ENCODE data around the gene STN1.

Gene STN1

DNA sequence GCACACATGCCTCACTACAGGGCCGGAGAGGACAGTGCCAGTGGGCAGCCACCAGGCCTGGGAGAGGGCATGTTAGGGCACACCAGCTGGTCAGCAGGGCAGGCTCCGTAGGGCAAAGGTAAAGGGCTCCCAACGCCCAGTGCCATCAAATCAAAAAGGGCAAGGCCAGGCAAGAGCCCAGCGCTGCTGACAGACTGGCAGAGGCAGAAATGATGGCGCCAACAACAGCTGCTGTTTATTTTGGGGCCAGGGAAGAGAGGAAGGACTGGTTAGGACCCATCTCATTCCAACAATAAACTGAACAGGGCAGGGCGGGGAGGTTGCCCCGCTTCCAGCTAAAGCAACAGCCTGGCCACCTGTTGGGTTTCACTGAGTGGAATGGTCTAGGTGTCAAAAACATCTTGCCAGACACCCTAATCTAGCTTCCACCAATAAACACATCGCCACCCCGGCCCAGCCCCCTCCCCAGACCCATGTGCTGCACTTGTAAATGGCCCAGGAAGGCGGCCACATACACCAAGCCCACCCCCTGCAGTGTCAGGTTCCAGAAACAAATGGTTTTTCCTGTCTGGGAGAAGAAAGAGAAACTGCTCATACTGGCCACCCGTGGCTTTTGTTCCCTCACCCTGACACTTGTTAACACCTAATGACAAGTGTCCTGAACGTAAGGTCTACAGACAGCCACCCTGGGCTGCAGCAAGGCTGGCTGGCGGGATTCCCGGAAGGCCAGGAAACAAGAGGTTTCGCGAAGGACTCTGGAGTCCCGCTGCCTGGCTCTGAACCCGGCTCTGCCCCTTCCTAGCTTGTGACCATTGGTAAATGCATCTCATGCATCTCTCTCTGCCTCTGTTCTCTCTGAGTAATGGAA is 77.9 kb downstream of the STN1 start:
- DNase-seq, result no peak

DNA sequence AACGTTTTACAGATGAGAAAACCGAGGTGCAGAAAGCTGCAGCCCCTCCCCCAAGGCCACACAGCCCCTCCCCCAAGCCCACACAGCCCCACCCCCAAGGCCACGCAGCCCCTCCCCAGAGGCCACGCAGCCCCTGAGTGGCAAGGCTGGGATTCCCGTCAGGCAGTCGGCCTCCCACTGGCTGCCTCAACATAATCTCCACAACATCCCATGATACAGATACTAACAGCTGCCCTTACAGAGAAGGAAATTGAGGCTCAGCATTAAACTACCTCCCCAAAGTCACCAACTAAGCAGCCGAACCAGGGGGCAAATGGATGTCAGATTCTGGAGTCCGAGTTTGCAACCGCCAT is 78.5 kb downstream of the STN1 start:
- no peak for DNase-seq

DNA sequence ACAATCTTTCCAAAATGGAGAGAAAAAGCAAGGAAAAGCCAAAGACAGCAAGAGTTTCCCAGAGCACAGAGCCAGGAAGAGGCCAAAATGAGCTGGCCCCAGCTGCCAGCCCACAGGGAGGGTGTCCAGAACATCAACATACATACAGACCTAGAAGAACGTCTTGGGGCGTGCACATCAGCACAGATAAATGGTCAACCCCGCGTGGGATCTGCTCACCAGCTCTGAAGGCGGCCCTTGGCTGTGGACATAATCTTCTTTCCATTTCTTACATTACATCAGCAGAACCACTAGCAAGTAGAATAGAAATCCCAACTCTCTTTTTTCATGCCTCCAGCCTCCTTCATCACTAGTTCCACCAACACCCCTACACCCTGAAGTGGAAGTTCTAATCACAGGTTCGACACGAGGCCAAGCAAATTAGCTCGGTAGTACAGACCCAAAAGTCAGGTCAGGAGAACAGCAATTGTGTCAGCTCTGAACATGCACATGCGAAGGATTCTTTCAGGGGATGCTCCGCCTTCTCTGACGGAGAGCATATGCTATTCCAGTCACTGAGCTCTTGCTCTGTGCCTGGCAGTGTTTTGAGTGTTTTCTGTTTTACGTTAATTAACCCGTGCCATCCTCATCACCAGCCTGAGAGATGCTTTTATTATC is 79.0 kb downstream of the STN1 start:
- no peak for DNase-seq

DNA sequence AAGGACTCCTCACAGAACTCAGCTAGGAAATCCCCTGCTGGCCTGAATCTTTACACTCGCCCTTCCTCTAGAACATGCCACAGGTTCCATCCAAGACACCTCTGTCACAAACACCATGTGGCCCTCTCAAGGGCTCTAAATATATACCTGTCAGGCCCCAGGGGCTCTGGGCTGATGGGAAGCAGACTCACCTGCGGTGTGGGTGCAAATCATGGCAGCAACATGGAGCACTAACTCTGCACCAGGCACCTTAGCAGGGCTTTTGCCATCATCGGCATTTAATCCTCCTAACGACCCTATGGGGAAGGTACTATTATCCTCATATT is 80.0 kb downstream of the STN1 start:
- DNase-seq, result no peak

DNA sequence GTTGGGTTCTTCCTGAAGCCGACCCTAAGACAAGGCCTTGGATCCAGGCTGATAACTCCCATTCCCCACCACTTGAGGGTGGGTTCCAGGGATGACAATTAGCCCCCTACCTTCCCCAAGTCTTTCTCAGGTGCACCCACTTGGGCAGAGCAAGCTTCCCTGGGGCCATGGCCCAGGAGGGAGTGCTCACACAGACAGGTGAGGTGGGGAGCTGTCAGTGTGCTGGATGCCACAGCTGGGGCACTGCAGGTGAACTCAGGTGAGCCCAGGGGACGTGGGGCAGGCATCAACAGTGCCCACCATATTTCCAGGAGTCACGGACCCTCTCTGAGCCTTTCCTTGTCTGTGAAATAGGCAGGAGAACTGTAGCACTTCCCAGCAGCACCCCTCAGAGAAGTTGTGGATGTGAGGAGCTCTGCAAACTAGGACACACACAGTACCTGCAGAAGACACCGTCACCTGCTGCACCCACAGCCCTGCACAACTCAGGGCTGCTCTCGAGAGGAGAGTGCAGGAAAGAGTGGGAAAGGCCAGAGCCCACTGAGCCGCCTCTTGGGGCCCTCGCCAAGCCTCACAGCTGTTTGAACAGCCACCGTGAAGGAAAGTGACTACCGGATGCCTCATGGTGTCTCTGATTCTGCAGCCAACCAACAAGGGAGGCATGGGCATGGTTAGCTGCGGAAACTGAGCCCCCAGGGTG is 80.5 kb downstream of the STN1 start:
- DNase-seq, result no peak

DNA sequence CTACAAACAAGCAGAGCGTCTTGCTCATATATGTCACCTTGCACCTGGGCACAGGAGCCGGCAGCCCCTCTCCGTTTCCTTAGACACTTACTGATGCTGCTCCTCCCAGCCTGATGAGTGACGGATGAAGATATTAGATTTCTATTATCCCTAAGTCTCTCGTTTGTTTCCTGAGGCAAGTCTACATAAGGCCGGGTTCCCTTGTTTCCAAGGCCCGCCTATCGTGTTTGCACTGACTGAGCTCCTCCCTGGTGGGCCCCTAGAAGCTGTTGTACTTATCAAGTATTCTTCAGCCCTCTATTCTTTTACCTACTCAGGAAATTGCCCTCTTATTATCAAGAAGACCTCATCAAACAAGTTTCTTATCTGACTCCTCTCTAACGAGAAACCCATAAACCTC is 81.1 kb downstream of the STN1 start:
- no peak for DNase-seq

DNA sequence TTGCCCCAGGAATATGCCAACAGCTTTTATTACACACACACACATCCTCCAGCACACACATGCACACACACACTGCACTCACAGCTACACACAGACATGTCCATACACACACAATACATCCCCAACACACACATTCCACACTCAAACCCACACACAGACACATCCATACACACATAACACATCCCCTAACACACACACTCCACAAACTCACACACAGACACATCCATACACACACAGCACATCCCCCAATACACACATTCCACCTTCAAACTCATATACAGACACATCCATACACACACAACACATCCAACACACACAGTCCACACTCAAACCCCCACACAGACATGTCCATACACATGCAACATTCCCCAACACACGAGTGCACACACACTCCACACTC is 81.7 kb downstream of the STN1 start:
- no peak for DNase-seq

DNA sequence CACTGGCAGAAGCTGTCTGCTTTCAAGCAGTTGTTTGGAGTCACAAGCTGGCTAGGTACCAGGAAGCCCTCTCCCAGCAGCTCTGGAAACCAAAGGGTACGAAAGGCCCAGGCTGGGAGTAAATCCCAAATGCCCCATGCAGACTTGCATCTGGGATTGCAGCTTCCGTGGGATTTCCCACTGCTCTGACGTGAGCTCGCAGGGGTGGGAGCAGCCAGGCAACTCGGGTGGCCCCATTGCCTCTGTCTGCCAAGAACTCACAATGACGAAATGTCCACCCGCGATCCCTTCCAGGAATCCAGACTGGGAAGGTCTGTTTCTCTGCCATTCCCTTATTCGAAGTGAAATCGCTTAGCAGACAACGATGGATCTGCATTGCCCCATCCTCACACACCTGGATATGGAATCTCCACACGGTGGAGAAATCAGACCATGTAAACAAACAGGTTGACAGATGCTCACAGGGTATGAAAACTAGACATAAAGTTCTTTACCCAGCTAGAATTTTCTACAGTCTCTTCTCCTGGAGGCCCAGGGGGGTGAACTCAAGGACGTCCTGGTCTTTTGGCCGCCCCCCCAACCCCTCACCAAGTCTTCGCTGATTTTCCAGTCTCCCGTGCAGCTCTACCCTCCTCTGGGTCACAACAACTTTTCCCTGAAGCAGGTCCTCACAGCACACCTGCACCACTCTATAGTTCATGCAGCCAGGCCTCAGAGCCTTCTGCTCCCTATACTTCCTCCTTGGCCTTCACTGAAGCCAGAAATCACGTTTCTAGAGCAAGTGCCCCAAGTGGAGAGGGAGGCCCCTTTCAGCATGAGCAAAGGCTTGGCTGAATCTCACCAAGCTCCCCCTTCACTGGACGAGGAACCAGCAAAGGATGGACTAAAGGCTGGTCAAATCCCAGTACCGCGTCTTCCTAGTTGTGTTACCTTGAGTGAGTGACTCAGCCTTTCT is 82.6 kb downstream of the STN1 start:
- no peak for DNase-seq

DNA sequence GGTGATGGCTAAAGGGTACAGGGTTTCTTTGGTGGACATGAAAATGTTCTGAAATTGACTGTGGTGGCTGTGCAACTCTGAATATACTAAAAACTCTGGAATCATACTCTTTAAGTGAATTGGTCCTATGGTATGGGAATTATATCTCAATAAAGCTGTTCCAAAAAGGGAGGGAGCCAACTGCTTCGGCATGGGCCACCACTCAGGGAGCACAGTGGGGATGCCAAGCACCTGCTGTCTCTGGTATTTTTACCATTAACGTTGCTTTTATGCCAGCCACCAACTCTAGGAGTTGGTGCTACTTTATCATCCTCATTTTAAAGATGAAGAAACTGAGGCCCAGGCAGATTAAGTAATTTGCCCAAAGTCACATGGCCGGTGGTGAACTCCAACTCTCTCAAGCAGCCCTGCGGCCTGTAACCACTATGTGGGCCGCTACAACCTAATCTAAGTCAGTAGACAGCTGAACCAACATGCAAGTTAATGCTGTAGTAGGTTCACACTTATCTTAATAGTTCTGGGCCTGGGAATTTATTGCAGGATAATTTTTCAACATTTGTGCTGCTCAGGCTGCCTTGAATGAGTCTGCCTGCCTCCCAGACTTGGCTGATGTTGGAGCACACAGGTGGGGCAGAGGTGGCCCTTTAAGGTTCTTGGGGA is 83.4 kb downstream of the STN1 start:
- DNase-seq, result no peak

DNA sequence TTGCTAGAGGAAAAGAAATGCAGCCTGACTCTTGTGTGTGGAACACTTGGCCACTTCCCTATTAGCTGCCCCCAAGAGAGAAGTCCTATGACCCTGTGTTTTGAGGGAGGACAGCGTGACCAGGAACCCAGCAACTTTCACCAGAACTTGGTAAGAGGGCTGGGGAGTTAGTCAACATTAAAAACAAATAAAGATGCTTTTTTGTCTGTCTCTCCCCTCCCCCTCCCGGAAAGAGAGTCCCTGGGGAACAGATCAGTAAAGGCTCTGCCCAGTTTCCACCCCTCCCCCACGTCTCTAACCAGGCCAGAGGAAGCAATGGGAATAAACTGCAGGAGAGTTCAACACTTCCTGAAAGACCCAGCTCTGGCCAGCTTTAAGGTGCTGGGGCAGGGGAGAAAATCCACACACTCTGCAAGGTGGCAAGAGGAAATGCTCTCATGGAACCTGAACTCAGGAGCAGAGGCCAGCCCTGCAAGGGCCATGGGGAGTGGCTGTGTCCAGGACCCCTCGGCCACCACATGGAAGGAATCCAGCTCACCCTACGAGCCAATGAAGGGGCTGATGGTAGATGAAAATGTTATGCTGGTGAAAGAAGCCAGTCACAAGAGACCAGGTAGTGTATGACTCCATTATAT is 84.1 kb downstream of the STN1 start:
- DNase-seq, result no peak

DNA sequence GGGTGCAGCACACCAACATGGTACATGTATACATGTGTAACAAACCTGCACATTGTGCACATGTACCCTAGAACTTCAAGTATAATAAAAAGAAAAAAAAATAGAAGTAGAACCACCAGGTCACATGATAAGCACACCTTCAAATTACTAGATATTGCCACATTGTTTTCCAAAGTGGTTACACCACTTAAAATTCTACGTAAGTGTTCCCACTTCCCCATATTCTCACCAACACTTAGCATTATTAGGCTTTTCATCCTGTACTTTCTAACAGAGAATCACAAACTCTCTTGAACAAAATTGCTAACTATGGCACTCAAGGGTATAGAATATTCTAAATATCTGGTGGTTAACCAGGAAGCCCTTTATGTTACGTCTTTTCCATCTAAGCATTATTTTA is 85.2 kb downstream of the STN1 start:
- no peak for DNase-seq

Data from CD4-positive, alpha-beta T cell treated with Interferon alpha-2 for 1 hour (primary cell).